ENCODE data around the gene PARL. TPM values are rescaled to one million over a fixed set of nuclear protein-coding genes. Genes with fewer than 3 reads are reported as not detected.
A peak's percentile ranks its signal among the peaks of the same experiment; 100 is the strongest.

Gene PARL
- total RNA-seq, 1 experiment from 2014 or later: 82.3 TPM

DNA sequence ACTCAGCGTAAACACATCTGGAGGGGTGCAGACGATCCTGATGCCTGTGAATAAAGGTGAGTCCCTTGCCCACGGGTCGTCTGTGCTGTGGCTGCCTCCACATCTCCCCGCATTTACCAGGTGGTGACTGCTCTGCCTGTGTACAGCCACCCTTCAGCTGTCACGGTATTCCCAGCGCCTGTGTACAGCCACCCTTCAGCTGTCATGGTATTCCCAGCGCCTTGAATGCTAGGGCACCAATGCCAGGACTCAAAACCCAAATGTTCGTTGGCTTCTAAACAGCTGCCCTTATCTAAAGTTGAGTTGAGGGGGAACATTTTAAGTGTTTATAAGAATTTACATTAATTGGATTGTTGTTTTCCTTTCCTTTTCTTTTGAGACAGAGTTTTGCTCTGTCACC is 86.7 kb downstream of the PARL start:
- DNase-seq (ENCODE audit: low read depth, low spot score) (no peak), ATAC-seq (peak; percentile 46; the same call in 1 of the 2 replicates)
- intact Hi-C loops (cut with micrococcal nuclease; ENCODE audit: unreplicated experiment) (no loop called here), in situ Hi-C loops (cut with HindIII; ENCODE audit: low pct_unique_long_range_greater_than_20kb, low sequenced_read_pairs) (no loop called here)
- Histone ChIP-seq H3K9me3 (ENCODE audit: control insufficient read depth, insufficient read depth, low read depth, low read length) (no peaks in the 10 kb centered on the region), H3K27ac (ENCODE audit: low read length) (no peak overlapping the region), H3K4me3 (ENCODE audit: low read depth in 2 of 2, low read length in 2 of 2) (no peak overlapping the region), H3K36me3 (ENCODE audit: control insufficient read depth, insufficient read depth, low read length) (peaks cover 14% of the 10 kb centered on the region), H3K27me3 (ENCODE audit: control insufficient read depth, insufficient read depth, low read length) (no peaks in the 10 kb centered on the region), H3K4me1 (ENCODE audit: control insufficient read depth, insufficient read depth, low read length) (no peaks in the 10 kb centered on the region)
- CTCF ChIA-PET: no interaction called here
- no TSS peak for BruUV-seq (replicated peaks)
- TF ChIP-seq SIN3A (IDR thresholded peaks at IDR 0.05; ENCODE audit: borderline replicate concordance, insufficient read depth, low read depth, low read length) (no peak), CTCF (IDR thresholded peaks at IDR 0.05) (no peak), POLR2AphosphoS5 (IDR thresholded peaks at IDR 0.05; ENCODE audit: low read depth, low read length) (no peak), TCF7L2 (IDR thresholded peaks at IDR 0.05; ENCODE audit: low read depth, low read length) (no peak), REST (IDR thresholded peaks at IDR 0.05; ENCODE audit: insufficient read depth in 1 of 2, low read depth in 2 of 2, low read length in 1 of 2) (no peak)
- POLR2A ChIA-PET: no interaction called here

DNA sequence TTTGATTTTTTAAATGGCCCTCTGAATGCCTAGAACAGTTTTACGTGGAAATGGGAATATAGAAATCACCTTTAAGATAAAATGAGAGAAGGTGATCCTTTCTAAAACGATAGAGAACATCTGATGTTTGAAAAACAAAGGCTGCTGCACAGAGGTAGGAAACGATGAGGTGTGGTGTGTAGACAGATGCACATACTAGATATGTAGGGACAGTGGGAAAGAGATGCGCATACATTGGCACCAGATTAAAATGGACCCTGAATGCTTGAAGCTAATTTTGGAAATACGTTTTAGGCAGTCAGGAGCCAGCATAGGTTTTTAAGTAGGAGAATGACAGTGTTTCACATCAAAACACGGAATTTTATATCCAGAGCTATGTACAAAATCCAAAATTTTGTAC is 88.3 kb downstream of the PARL start:
- Histone ChIP-seq H3K4me3 (ENCODE audit: low read depth in 2 of 2, low read length in 2 of 2) (no peak overlapping the region), H3K27me3 (ENCODE audit: control insufficient read depth, insufficient read depth, low read length) (no peaks in the 10 kb centered on the region), H3K9me3 (ENCODE audit: control insufficient read depth, insufficient read depth, low read depth, low read length) (no peaks in the 10 kb centered on the region), H3K36me3 (ENCODE audit: control insufficient read depth, insufficient read depth, low read length) (peaks cover 13% of the 10 kb centered on the region), H3K4me1 (ENCODE audit: control insufficient read depth, insufficient read depth, low read length) (no peaks in the 10 kb centered on the region), H3K27ac (ENCODE audit: low read length) (no peak overlapping the region)
- ATAC-seq: no peak
- intact Hi-C loops (cut with micrococcal nuclease; ENCODE audit: unreplicated experiment): no loop called here
- TF ChIP-seq CTCF (IDR thresholded peaks at IDR 0.05): no peak
- TF ChIP-seq POLR2AphosphoS5 (IDR thresholded peaks at IDR 0.05; ENCODE audit: low read depth, low read length): no peak
- no peak for TF ChIP-seq TCF7L2 (IDR thresholded peaks at IDR 0.05; ENCODE audit: low read depth, low read length)
- TF ChIP-seq REST (IDR thresholded peaks at IDR 0.05; ENCODE audit: insufficient read depth in 1 of 2, low read depth in 2 of 2, low read length in 1 of 2): no peak
- no peak for TF ChIP-seq SIN3A (IDR thresholded peaks at IDR 0.05; ENCODE audit: borderline replicate concordance, insufficient read depth, low read depth, low read length)
- no TSS peak for BruUV-seq (replicated peaks)
- no peak for DNase-seq (ENCODE audit: low read depth, low spot score)
- POLR2A ChIA-PET: interaction anchor here (0.7 kb wide), 1 partner anchor 104 kb away, joined by 3 read pairs; no protein-coding TSS in a partner anchor
- in situ Hi-C loops (cut with HindIII; ENCODE audit: low pct_unique_long_range_greater_than_20kb, low sequenced_read_pairs): no loop called here
- CTCF ChIA-PET: no interaction called here

All from Panc1 (cell line).